ENCODE results near the gene AUTS2. TPM values are rescaled to one million over a fixed set of nuclear protein-coding genes. Genes with fewer than 3 reads are reported as not detected.

AUTS2 gene
- total and polyA plus RNA-seq, 4 donors: 4.9 to 24.4 (median 7.0) TPM

- Histone ChIP-seq H3K27ac (ENCODE audit: low read depth in 1 of 2, low read length in 2 of 2) (no peak overlapping the region), H3K27me3 (ENCODE audit: control insufficient read depth in 4 of 4, insufficient read depth in 4 of 4, low read length in 3 of 4) (no peaks in the 10 kb centered on the region), H3K9me3 (ENCODE audit: control insufficient read depth in 4 of 4, low read length in 3 of 4) (no peaks in the 10 kb centered on the region), H3K4me3 (ENCODE audit: low read depth in 1 of 3, low read length in 3 of 3) (no peak overlapping the region), H3K36me3 (ENCODE audit: control insufficient read depth in 4 of 4, insufficient read depth in 3 of 4, low read depth in 1 of 4, low read length in 3 of 4) (no peaks in the 10 kb centered on the region), H3K4me1 (ENCODE audit: control insufficient read depth in 4 of 4, insufficient read depth in 4 of 4, low read length in 3 of 4) (no peaks in the 10 kb centered on the region), H3K9ac (ENCODE audit: low read depth in 1 of 2, low read length in 2 of 2) (no peak overlapping the region)
- TF ChIP-seq TAF1 (conservative IDR thresholded peaks at IDR 0.05) (no peak), MAX (IDR thresholded peaks at IDR 0.05) (no peak), RXRA (IDR thresholded peaks at IDR 0.05) (no peak), RAD21 (IDR thresholded peaks at IDR 0.05) (no peak), SP1 (IDR thresholded peaks at IDR 0.05) (no peak), ATF3 (IDR thresholded peaks at IDR 0.05) (no peak)
- 80% methylated on average over 4 of the region's 4 CpGs for WGBS
- no peak for DNase-seq (ENCODE audit: low spot score)
These were observed 89.6 kb downstream of the AUTS2 start for GRCh38 chr7:69687739-69688433.

- Histone ChIP-seq H3K27me3 (ENCODE audit: control insufficient read depth in 4 of 4, insufficient read depth in 4 of 4, low read length in 3 of 4) (no peaks in the 10 kb centered on the region), H3K27ac (ENCODE audit: low read depth in 1 of 2, low read length in 2 of 2) (no peak overlapping the region), H3K4me1 (ENCODE audit: control insufficient read depth in 4 of 4, insufficient read depth in 4 of 4, low read length in 3 of 4) (no peaks in the 10 kb centered on the region), H3K4me3 (ENCODE audit: low read depth in 1 of 3, low read length in 3 of 3) (no peak overlapping the region), H3K9me3 (ENCODE audit: control insufficient read depth in 4 of 4, low read length in 3 of 4) (no peaks in the 10 kb centered on the region), H3K9ac (ENCODE audit: low read depth in 1 of 2, low read length in 2 of 2) (no peak overlapping the region), H3K36me3 (ENCODE audit: control insufficient read depth in 4 of 4, insufficient read depth in 3 of 4, low read depth in 1 of 4, low read length in 3 of 4) (no peaks in the 10 kb centered on the region)
- DNase-seq (ENCODE audit: low spot score): no peak
- TF ChIP-seq RXRA (IDR thresholded peaks at IDR 0.05) (no peak), CTCF (IDR thresholded peaks at IDR 0.05; ENCODE audit: low read depth, low read length, missing input control) (no peak), FOXA2 (IDR thresholded peaks at IDR 0.05) (no peak), YY1 (IDR thresholded peaks at IDR 0.05) (no peak), NR2F2 (IDR thresholded peaks at IDR 0.05) (no peak), TAF1 (conservative IDR thresholded peaks at IDR 0.05) (no peak), EGR1 (IDR thresholded peaks at IDR 0.05; ENCODE audit: low read depth in 2 of 2) (no peak), JUND (IDR thresholded peaks at IDR 0.05) (no peak), HNF4A (conservative IDR thresholded peaks at IDR 0.05) (no peak), REST (IDR thresholded peaks at IDR 0.05) (no peak), RAD21 (IDR thresholded peaks at IDR 0.05) (no peak), HNF4G (IDR thresholded peaks at IDR 0.05) (no peak), ATF3 (IDR thresholded peaks at IDR 0.05) (no peak), MAX (IDR thresholded peaks at IDR 0.05) (no peak)
- WGBS: 96% methylated on average over 6 of the region's 6 CpGs
These were observed 92.1 kb downstream of the AUTS2 start for GRCh38 chr7:69690329-69690728.
